Liver (tissue), 9 donors: ENCODE data around the gene ARHGEF10L. TPM values are rescaled to one million over a fixed set of nuclear protein-coding genes. Genes with fewer than 3 reads are reported as not detected.

Source experiments
- DNase-seq: peaks from one replicate; pipeline ENCODE4 v3.0.0-alpha.2; 2017; ENCODE audit warnings: low spot score
- H3K27ac ChIP-seq, 2 donors: one replicate each; pipeline ENCODE4 v1.7.0; 2013; ENCODE audit warnings: inconsistent platforms in 2 of 2, low read length in 2 of 2, control low read depth in 1 of 2, low read depth in 1 of 2, mild to moderate bottlenecking in 1 of 2
- H3K27me3 ChIP-seq, 4 donors: one replicate each; pipeline versions ENCODE4 v1.6.1 to v1.7.0; 2013; ENCODE audit warnings: low read length in 3 of 4, inconsistent platforms in 1 of 4, mild to moderate bottlenecking in 1 of 4, moderate library complexity in 1 of 4; ENCODE audit not compliant: control insufficient read depth in 4 of 4, insufficient read depth in 4 of 4
- H3K36me3 ChIP-seq, 4 donors: one replicate each; pipeline versions ENCODE4 v1.6.1 to v1.7.0; 2013; ENCODE audit warnings: low read length in 3 of 4, mild to moderate bottlenecking in 3 of 4, low read depth in 1 of 4, moderate library complexity in 1 of 4; ENCODE audit not compliant: control insufficient read depth in 4 of 4, insufficient read depth in 3 of 4
- H3K4me1 ChIP-seq, 4 donors: one replicate each; pipeline versions ENCODE4 v1.6.1 to v1.7.0; 2013; ENCODE audit warnings: low read length in 3 of 4, mild to moderate bottlenecking in 3 of 4, moderate library complexity in 1 of 4; ENCODE audit not compliant: control insufficient read depth in 4 of 4, insufficient read depth in 4 of 4
- H3K4me3 ChIP-seq, 3 donors: one replicate each; pipeline versions ENCODE4 v1.6.1 to v1.7.0; 2013; ENCODE audit warnings: low read length in 3 of 3, control low read depth in 1 of 3, low read depth in 1 of 3, mild to moderate bottlenecking in 1 of 3
- H3K9ac ChIP-seq, 2 donors: one replicate each; pipeline ENCODE4 v1.7.0; 2013; ENCODE audit warnings: low read length in 2 of 2, mild to moderate bottlenecking in 2 of 2, moderate library complexity in 2 of 2, control low read depth in 1 of 2, low read depth in 1 of 2
- H3K9me3 ChIP-seq, 4 donors: one replicate each; pipeline versions ENCODE4 v1.6.1 to v1.7.0; 2013; ENCODE audit warnings: low read length in 3 of 4; ENCODE audit not compliant: control insufficient read depth in 4 of 4
- EGR1 ChIP-seq, 2 donors: IDR thresholded peaks; 2 replicates each; pipeline ENCODE4 v1.6.1; 2016 to 2018; ENCODE audit warnings: antibody characterized with exemption in 2 of 2, low read depth in 2 of 2
- FOXA2 ChIP-seq: IDR thresholded peaks from 2 replicates; pipeline ENCODE4 v1.6.1; 2016; ENCODE audit warnings: antibody characterized with exemption
- HNF4A ChIP-seq, 2 donors: conservative IDR thresholded peaks; 2 replicates each; pipeline ENCODE4 v1.6.1; 2016; ENCODE audit warnings: antibody characterized with exemption in 2 of 2, mild to moderate bottlenecking in 2 of 2
- JUND ChIP-seq, 2 donors: IDR thresholded peaks; 2 replicates each; pipeline ENCODE4 v1.6.1; 2016; ENCODE audit warnings: antibody characterized with exemption in 2 of 2
- NR2F2 ChIP-seq: IDR thresholded peaks from 2 replicates; pipeline ENCODE4 v1.6.1; 2016; ENCODE audit warnings: antibody characterized with exemption
- RAD21 ChIP-seq, 2 donors: IDR thresholded peaks; 2 replicates each; pipeline ENCODE4 v1.6.1; 2016; ENCODE audit warnings: antibody characterized with exemption in 2 of 2, mild to moderate bottlenecking in 2 of 2
- RXRA ChIP-seq, 2 donors: IDR thresholded peaks; 2 replicates each; pipeline ENCODE4 v1.6.1; 2017 to 2018; ENCODE audit warnings: antibody characterized with exemption in 2 of 2, mild to moderate bottlenecking in 1 of 2
- TAF1 ChIP-seq: conservative IDR thresholded peaks from 2 replicates; pipeline ENCODE4 v1.6.1; 2016; ENCODE audit warnings: antibody characterized with exemption, mild to moderate bottlenecking
- YY1 ChIP-seq: IDR thresholded peaks from 2 replicates; pipeline ENCODE4 v1.6.1; 2016; ENCODE audit warnings: antibody characterized with exemption, mild to moderate bottlenecking
- WGBS: extraction: QIAGEN DNeasy Blood & Tissue Kit; methylation state at CpG from one replicate; pipeline ENCODE4 v1.1.7; 2013; 5-methylcytosine and 5-hydroxymethylcytosine counted together
- polyA plus RNA-seq, 2 donors: library from polyadenylated mRNA; stranded (reverse) in 1 of 2; unstranded in 1 of 2; fragments of 200-250 nt in 1 of 2; fragments of >200 nt in 1 of 2; fragmentation: Nextera tagmentation in 1 of 2; extraction: Ambion mirVana in 1 of 2; gene quantifications; one replicate each; pipeline versions ENCODE4 v1.2.1 to v1.2.3, GENCODE V29; 2013 to 2015
- total RNA-seq, 2 donors: library from RNA; depleted of rRNA; stranded (reverse); fragments of >200 nt; gene quantifications; one replicate each; pipeline ENCODE4 v1.2.3, GENCODE V29; 2014
- TF ChIP-seq, protein P1 (sequence below): fragments of 150-350 bp; IDR thresholded peaks from 2 replicates; pipeline ENCODE4 v1.5.1; 2017; ENCODE audit warnings: improper control_type of control experiment, low read depth, low read length; ENCODE audit not compliant: missing input control
- TF ChIP-seq, protein P2 (sequence below): IDR thresholded peaks from 2 replicates; pipeline ENCODE4 v1.6.1; 2016; ENCODE audit warnings: antibody characterized with exemption
- TF ChIP-seq, protein P3 (sequence below): IDR thresholded peaks from 2 replicates; pipeline ENCODE4 v1.6.1; 2016; ENCODE audit warnings: antibody characterized with exemption
- donor health status: healthy.
- donor health status: healthy.
- donor health status: healthy.
- donor health status: healthy.
- donor health status: healthy.

Gene ARHGEF10L
- total and polyA plus RNA-seq, 4 donors: 26.3 to 169 (median 57.5) TPM

DNA sequence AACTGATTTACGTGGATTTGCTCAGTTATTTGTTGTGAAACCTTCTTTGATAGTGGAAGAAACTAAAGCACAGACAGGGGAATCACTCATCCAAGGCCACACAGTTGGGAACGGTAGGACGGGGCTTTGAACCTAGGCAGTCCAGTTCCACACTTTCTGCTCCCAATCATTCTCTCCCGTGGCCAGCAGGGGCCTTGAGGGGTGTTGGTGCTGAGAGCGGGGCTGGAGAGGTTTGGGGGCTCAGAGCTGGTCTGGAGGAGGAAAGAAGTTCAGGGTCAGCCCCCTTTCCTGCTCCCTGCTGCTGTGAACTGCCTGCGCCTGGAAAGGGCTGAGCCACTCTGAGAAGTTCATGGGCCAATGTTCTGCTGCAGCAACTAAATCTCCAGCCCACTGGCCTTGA lies 184.2 kb downstream of the ARHGEF10L start (continued):
- no peak for TF ChIP-seq JUND (IDR thresholded peaks at IDR 0.05)
- TF ChIP-seq RAD21 (IDR thresholded peaks at IDR 0.05): no peak

DNA sequence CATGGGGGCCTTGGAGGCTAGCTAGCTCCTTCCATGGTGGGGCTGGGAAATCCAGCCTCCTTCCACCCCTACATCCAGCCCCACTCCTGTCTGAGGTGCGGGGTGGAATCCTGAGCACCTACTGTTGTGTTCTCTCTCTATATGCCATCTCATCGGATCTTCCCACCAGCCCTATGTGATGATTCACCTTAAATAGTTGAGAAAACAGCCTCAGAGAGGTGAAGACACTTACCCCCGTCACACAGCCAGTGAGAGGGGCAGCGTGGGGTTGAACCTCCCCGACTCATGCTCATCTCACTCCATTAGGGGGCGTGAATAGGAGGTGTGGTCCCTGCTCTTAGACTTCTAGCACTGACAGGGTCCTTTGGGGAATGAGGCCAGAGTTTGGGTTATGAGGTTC lies 184.7 kb downstream of the ARHGEF10L start:
- Histone ChIP-seq H3K27me3 (peaks cover 0 to 2% (median 0%) of the 10 kb centered on the region in 4 donors), H3K9me3 (no peaks in the 10 kb centered on the region), H3K36me3 (no peaks in the 10 kb centered on the region), H3K4me3 (no peak overlapping the region), H3K9ac (no peak overlapping the region), H3K4me1 (no peaks in the 10 kb centered on the region), H3K27ac (no peak overlapping the region)
- WGBS: 85% methylated on average over 6 of the region's 6 CpGs
- TF ChIP-seq, protein P1, sequence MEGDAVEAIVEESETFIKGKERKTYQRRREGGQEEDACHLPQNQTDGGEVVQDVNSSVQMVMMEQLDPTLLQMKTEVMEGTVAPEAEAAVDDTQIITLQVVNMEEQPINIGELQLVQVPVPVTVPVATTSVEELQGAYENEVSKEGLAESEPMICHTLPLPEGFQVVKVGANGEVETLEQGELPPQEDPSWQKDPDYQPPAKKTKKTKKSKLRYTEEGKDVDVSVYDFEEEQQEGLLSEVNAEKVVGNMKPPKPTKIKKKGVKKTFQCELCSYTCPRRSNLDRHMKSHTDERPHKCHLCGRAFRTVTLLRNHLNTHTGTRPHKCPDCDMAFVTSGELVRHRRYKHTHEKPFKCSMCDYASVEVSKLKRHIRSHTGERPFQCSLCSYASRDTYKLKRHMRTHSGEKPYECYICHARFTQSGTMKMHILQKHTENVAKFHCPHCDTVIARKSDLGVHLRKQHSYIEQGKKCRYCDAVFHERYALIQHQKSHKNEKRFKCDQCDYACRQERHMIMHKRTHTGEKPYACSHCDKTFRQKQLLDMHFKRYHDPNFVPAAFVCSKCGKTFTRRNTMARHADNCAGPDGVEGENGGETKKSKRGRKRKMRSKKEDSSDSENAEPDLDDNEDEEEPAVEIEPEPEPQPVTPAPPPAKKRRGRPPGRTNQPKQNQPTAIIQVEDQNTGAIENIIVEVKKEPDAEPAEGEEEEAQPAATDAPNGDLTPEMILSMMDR: no peak
- TF ChIP-seq, protein P2, sequence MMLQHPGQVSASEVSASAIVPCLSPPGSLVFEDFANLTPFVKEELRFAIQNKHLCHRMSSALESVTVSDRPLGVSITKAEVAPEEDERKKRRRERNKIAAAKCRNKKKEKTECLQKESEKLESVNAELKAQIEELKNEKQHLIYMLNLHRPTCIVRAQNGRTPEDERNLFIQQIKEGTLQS: no peak
- no peak for DNase-seq

DNA sequence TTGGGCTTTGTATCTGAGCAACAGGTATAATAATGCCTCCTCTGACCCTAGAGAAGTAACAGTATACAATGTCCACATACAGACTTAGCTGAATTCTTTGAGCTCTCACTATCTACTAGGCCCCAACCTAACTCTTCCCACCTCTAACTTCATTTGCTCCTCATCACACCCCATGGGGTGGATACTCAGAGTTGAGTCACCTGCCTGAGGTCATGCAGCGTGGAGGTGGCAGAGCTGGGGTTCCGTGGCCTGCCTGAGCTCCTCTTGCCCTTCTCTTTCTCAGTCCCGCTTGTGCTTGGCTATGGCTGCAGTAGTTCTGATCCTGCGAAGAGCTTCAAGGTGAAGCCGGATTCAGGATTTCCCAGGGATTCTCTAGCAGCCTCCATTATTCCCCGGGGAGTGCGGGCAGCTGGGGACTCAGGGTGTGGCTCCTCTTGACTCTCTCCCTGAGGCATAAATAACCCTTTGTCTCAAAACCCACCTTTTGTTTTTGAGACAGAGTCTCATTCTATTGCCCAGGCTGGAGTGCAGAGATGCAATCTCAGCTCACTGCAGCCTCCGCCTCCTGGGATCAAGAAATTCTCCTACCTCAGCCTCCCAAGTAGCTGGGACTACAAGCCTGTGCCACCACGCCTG lies 185.7 kb downstream of the ARHGEF10L start:
- Histone ChIP-seq H3K4me1 (no peaks in the 10 kb centered on the region), H3K9ac (no peak overlapping the region), H3K4me3 (no peak overlapping the region), H3K27ac (no peak overlapping the region), H3K36me3 (no peaks in the 10 kb centered on the region), H3K27me3 (peaks cover 0 to 2% (median 0%) of the 10 kb centered on the region in 4 donors), H3K9me3 (no peaks in the 10 kb centered on the region)
- no peak for TF ChIP-seq NR2F2
- 92% methylated on average over 9 of the region's 9 CpGs for WGBS
- DNase-seq: no peak

DNA sequence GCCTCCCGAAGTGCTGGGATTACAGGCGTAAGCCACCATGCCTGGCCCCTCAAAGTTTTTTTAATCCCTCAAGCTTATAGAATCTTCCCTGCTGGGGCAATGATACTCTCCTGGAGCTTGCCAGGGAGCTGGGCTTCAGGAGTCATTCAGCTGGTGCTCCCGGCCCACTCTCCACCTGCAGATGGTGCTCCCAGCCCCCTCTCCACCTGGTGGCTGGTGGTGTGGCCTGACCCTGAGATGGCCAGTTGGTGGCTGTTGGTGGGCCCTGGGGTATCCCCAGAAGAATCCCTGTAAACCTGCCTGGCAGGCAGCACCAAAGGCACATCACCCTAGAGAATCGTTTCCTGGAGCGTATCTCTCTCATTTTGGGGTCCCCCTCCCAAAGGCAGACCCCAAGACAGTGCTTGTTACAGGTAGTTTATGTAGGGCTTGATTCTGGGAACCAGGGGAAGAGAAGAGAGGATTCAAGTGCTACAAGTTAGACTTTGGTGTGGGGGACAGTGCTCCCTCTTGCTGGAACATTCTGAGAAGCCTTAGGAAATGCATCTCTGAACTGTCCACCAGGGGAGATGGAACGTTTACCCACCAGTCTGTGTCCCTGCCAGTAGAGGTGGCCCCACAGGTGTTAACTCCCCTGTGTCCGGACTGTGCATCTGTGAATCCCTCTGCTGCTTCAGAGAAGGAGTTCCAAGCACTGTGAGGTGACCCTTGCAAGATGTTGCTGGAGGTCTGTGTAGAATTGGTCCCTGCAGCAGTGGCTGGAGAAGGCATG lies 186.5 kb downstream of the ARHGEF10L start:
- no peak for DNase-seq
- Histone ChIP-seq H3K9me3 (no peaks in the 10 kb centered on the region), H3K27me3 (peaks cover 0 to 2% (median 0%) of the 10 kb centered on the region in 4 donors), H3K27ac (no peak overlapping the region), H3K4me3 (no peak overlapping the region), H3K36me3 (no peaks in the 10 kb centered on the region), H3K9ac (no peak overlapping the region), H3K4me1 (no peaks in the 10 kb centered on the region)
- TF ChIP-seq, protein P3, sequence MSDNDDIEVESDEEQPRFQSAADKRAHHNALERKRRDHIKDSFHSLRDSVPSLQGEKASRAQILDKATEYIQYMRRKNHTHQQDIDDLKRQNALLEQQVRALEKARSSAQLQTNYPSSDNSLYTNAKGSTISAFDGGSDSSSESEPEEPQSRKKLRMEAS: no peak
- TF ChIP-seq JUND (IDR thresholded peaks at IDR 0.05): no peak
- TF ChIP-seq FOXA2: no peak
- TF ChIP-seq YY1: no peak
- TF ChIP-seq, protein P1: no peak
- TF ChIP-seq TAF1: no peak
- TF ChIP-seq EGR1 (IDR thresholded peaks at IDR 0.05; ENCODE audit: low read depth in 2 of 2): no peak
- TF ChIP-seq HNF4A (conservative IDR thresholded peaks at IDR 0.05): no peak
- TF ChIP-seq NR2F2: no peak
- TF ChIP-seq, protein P2: no peak
- no peak for TF ChIP-seq RAD21 (IDR thresholded peaks at IDR 0.05)
- no peak for TF ChIP-seq RXRA (IDR thresholded peaks at IDR 0.05)
- 70% methylated on average over 7 of the region's 7 CpGs for WGBS
